Sciatic nerve (tissue), 2 donors: ENCODE results near the gene MVP. TPM values are rescaled to one million over a fixed set of nuclear protein-coding genes. Genes with fewer than 3 reads are reported as not detected.
"Not testable (repeated sequence)": the region's sequence is repeated elsewhere in the genome, so short reads cannot be mapped to it uniquely, and the experiment has no call there.

Source experiments
- ATAC-seq: fragments of 200-7000 bp; cut with Tn5 transposase; one replicate; pipeline ENCODE4 v1.9.1; 2020; ENCODE audit warnings: mild to moderate bottlenecking, moderate library complexity
- DNase-seq: peaks from one replicate; pipeline ENCODE4 v3.0.0-alpha.2; 2020; ENCODE audit warnings: low spot score
- intact Hi-C: fragments of 100-400 bp; cut with DNase I; formaldehyde crosslinking; loops from one replicate; pipeline ENCODE4 v1.14.2; 2022
- total RNA-seq: library from RNA; stranded (reverse); fragmentation: NEBNext Ultra II Directional; extraction: Animal tissue kit (Norgen Biotek cat#: 25700); gene quantifications from one replicate; pipeline ENCODE4 v1.2.1, GENCODE V29; 2021
- donor health status: DM: no; HTN: no; CAD: no.
- donor health status: DM: no; HTN: no; CAD: no.

The MVP gene
- total RNA-seq, 1 donor from 2014 or later = 123 TPM

DNA sequence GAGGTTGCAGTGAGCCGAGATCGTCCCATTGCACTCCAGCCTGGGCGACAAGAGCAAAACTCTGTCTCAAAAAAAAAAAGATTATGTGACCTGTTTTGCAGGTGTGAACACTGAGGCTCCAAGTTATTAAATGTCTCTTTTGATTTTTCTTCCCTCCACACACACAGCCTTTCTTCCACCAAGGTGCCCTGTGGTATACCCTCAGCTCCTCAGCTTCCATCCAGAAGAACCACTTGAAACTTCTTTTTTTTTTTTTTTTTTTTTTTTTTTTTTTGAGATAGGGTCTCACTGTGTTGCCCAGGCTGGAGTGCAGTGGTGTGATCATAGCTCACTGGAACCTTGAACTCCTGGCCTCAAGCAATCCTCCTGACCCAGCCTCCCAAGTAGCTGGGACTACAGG, 69.1 kb downstream of the MVP start:
- intact Hi-C loops, ATAC-seq, DNase-seq: not testable (repeated sequence)

GRCh38 chr16:29891525-29892457, 71.5 kb downstream of the MVP start:
- ATAC-seq = no peak
- no peak for DNase-seq
- intact Hi-C loops = no loop called here

- ATAC-seq (no peak), DNase-seq (no peak)
- intact Hi-C loops = no loop called here
These were observed 72.2 kb downstream of the MVP start for GRCh38 chr16:29892458-29892813.

GRCh38 chr16:29893553-29893952, 73.3 kb downstream of the MVP start:
- ATAC-seq = no peak
- intact Hi-C loops = no loop called here
- DNase-seq = no peak

GRCh38 chr16:29894352-29894751, 74.1 kb downstream of the MVP start:
- intact Hi-C loops = no loop called here
- no peak for ATAC-seq
- DNase-seq = no peak

DNA sequence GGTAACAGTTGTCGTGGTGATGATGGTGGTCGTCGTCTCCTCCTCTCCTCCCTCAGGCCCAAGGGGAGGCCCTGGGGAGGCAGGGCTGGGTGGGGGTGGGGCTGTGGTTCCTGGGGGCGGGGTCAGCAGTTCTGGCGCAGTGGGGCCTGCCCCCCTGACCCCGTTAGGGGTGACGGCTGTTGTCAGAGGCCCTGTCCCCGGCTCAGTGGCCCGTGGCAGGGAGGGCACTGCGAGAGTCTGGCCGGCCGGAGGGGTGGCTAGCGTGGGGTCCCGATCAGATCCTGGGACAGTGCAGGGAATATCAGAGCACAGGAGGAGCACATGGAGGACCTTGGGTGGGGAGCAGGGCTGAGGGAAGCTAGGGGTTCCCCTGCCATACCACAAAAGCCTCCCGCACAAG, 76.6 kb downstream of the MVP start:
- DNase-seq (no peak), ATAC-seq (no peak)
- intact Hi-C loops = no loop called here

DNA sequence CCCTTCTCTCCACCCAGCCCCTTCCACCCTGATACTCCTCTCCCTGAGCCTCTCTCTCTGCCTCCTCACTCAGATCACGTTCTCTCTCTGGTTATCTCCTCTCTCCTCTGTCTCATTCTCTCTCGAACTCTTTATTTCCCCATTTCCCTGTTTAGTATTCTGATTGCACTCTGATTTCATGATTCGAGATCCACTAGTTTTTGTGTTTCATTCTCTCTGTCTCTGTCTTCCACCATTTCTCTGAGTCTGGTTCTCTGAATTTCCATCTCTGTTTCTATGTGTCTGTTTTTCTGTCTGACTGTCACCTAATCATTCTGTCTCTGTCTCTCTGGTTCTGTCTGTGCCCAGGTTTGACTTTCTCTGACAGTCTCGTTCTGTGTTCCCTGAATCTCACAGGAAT, 77.1 kb downstream of the MVP start:
- no peak for DNase-seq
- intact Hi-C loops = no loop called here
- no peak for ATAC-seq

Other genes with a start within 250 kb of the MVP start
- 5.4 TPM for gene SPN, start 157.2 kb upstream of the MVP start, total RNA-seq
- 26.3 TPM for gene QPRT, start 141.3 kb upstream of the MVP start, total RNA-seq
- 2.2 TPM for gene C16orf54, start 74.5 kb upstream of the MVP start, total RNA-seq
- not detected for gene ZG16, start 42.2 kb upstream of the MVP start, total RNA-seq
- gene KIF22, start 29.7 kb upstream of the MVP start, total RNA-seq = 16.9 TPM
- gene MAZ, start 13.9 kb upstream of the MVP start, total RNA-seq = 123 TPM
- 26.3 TPM for gene PRRT2, start 8.3 kb upstream of the MVP start, total RNA-seq
- gene PAGR1, start 4.3 kb upstream of the MVP start, total RNA-seq = 29.7 TPM
- 58.4 TPM for gene CDIPT, start 42.8 kb downstream of the MVP start, total RNA-seq
- 3.1 TPM for gene SEZ6L2, start 79.1 kb downstream of the MVP start, total RNA-seq
- gene ASPHD1, start 80.0 kb downstream of the MVP start, total RNA-seq = 5.0 TPM
- gene KCTD13, start 105.8 kb downstream of the MVP start, total RNA-seq = 30.4 TPM
- gene TMEM219, start 141.6 kb downstream of the MVP start, total RNA-seq = 82.4 TPM
- 51.8 TPM for gene TAOK2, start 153.4 kb downstream of the MVP start, total RNA-seq
- 11.1 TPM for gene HIRIP3, start 175.2 kb downstream of the MVP start, total RNA-seq
- 59.2 TPM for gene INO80E, start 175.8 kb downstream of the MVP start, total RNA-seq
- 0.67 TPM for gene DOC2A, start 190.6 kb downstream of the MVP start, total RNA-seq
- not detected for gene C16orf92, start 202.7 kb downstream of the MVP start, total RNA-seq
- not detected for gene TLCD3B, start 210.8 kb downstream of the MVP start, total RNA-seq
- gene ALDOA, start 245.3 kb downstream of the MVP start, total RNA-seq = 600 TPM